NCI-H510A (cell line): ENCODE data around the gene CUX1.
"Not testable (repeated sequence)": the region's sequence is repeated elsewhere in the genome, so short reads cannot be mapped to it uniquely, and the experiment has no call there.

ENCODE experiments used
- DNase-seq: peaks from one replicate; lab custom pipeline; 2025; lab: John Stamatoyannopoulos, UW

The CUX1 gene

GRCh38 chr7:102313997-102314780 is 496.8 kb downstream of the CUX1 start:
- no peak for DNase-seq

GRCh38 chr7:102317231-102318059 is 500.0 kb downstream of the CUX1 start:
- no peak for DNase-seq

- DNase-seq, result no peak
These were observed 501.1 kb downstream of the CUX1 start for GRCh38 chr7:102318482-102318971.

- no peak for DNase-seq
These were observed 502.2 kb downstream of the CUX1 start for GRCh38 chr7:102319671-102320070.

GRCh38 chr7:102320181-102320580 is 502.8 kb downstream of the CUX1 start:
- no peak for DNase-seq

- no peak for DNase-seq
These were observed 503.4 kb downstream of the CUX1 start for GRCh38 chr7:102320601-102321350.

GRCh38 chr7:102321351-102322201 is 504.1 kb downstream of the CUX1 start:
- no peak for DNase-seq

- no peak for DNase-seq
These were observed 504.8 kb downstream of the CUX1 start for GRCh38 chr7:102322202-102322715.

- no peak for DNase-seq
These were observed 506.4 kb downstream of the CUX1 start for GRCh38 chr7:102323914-102324195.

- not testable (repeated sequence) for DNase-seq
These were observed 507.7 kb downstream of the CUX1 start for GRCh38 chr7:102325106-102325505.

GRCh38 chr7:102326157-102326889 is 508.9 kb downstream of the CUX1 start:
- no peak for DNase-seq

- DNase-seq, result not testable (repeated sequence)
These were observed 509.8 kb downstream of the CUX1 start for GRCh38 chr7:102327183-102327582.

GRCh38 chr7:102328863-102329262 is 511.4 kb downstream of the CUX1 start:
- not testable (repeated sequence) for DNase-seq

GRCh38 chr7:102329366-102329765 is 511.9 kb downstream of the CUX1 start:
- not testable (repeated sequence) for DNase-seq

- not testable (repeated sequence) for DNase-seq
These were observed 513.4 kb downstream of the CUX1 start for GRCh38 chr7:102330666-102331460.
